GM19328 (cell line): ENCODE results near the gene SCO2.

Experiments used
- ATAC-seq: cut with Tn5 transposase; IDR thresholded peaks from one replicate; pipeline ENCODE4 v1.9.1; 2021; ENCODE audit warnings: mild to moderate bottlenecking, moderate library complexity; ENCODE audit not compliant: unreplicated experiment

Gene SCO2

DNA sequence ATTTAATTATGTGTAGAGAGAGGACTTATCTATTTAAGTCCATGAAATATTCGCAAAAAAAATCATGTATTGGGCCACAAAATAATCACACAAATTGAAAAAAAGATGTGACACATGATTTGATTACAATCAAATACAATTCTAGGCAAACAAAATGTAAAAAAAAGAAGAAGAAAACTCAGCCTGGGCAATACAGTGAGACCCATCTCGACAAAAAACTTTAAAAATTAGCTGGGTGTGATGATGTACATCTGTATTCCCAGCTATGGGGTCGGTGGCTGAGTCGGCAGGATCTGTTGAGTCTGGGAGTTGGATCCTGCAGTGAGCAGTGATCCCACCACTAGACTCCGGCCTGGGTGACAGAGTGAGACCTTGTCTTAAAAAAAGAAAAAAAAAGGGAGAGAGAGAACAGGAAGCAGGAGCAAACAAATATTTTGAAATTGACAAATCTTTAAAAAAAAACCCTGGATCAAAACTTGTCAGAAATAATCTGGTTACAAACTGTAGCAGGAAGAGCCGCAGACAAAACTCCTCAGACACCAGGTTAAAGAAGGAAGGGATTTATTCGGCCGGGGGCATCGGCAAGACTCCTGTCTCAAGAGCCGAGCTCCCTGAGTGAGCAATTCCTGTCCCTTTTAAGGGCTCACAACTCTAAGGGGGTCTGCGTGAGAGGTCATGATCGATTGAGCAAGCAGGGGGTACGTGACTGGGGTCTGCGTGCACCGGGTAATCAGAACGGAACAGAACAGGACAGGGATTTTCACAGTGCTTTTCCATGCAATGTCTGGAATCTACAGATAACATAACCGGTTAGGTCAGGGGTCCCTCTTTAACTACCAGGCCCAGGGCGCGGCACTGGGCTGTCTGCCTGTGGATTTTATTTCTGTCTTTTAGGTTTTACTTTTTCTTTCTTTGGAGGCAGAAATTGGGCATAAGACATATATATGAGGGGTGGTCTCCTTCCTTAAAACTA lies 7.7 kb upstream of the SCO2 start:
- no peak for ATAC-seq

DNA sequence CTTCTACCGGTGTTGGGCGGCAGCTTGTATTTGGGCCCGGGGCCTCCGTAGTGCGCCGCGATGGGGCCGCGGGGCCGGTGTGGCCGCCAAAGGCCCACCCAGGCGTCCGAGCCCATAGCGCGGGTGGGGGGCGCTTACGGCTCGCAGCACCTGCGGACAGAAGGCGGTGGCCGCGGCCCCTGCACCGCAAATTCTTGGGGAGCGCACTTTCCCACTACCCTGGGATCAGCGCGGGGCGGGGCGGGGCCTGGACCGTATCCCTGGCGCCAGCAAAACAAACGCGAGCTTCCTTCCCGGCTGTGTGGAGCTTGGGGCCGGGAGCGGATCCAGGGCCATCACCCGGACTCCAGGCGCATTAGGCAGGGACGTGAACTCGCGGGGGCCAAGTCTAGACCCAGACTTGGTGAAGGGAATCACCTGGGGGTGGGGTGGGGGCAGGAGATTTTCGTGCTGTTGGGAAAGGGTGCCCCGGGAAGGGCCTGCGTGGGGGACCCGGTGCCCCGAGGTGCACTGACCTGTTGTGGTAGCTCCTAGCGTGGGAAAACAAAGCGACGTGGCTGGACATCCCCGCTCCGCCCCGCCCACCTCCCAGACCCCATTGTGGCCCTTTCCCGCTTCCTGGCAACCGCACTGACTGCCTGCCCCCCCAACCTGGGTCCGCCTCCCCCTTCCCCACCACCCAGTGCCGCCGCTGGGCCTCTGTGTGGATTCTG lies 6.7 kb upstream of the SCO2 start:
- no peak for ATAC-seq

DNA sequence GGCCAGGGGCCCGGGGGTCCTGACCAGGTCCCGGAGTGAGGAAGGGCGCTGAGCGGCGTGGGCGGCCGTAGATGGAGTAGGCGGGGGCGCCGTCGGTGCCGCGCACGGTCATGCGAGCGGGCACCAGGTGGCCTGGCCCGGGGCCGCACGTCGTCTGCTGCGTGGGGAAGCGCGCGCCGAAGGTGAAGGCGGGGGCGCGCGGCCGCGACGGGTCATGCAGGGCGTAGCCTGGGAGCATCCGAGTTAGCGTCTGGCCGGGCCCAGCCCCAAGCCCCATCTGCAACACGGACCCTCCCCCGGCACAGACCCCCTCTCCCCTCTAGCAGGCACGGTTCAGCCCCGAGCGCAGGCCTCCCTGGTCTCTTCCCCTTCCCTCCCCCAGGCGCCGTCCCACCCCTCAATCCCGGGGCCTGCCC lies 6.2 kb upstream of the SCO2 start:
- no peak for ATAC-seq

DNA sequence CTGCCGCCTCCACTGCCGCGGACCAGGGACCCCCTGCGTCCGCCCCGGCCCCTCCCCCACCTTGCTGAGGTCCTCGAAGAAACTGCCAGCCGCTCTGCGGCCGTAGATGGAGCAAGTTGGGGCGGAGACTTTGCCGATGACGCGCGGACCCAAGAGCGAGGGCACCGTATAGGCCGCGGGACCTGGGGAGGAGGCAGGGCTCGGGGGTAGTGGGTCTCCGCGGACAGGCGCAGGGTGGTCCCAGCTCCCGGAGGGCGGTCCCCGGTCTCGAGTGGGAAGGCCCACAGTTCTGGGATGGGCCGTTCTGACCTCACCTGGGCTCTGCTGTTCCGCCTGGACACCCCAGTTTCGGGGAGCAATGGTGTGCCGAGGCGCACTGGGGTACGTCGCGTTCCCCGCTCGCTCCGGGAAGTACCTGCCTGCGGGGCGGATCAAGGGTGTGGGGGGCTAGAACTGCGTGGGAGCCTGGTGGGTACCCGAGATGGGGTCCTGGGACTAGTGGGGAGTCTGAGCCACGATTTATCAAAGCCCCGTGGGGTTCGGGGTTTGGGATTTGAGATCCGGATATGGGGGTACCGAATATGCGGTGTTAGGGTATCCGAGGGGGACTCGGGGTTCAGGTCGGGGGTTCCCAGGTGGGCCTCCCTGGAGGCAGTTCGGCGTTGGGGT lies 5.6 kb upstream of the SCO2 start:
- ATAC-seq: no peak

DNA sequence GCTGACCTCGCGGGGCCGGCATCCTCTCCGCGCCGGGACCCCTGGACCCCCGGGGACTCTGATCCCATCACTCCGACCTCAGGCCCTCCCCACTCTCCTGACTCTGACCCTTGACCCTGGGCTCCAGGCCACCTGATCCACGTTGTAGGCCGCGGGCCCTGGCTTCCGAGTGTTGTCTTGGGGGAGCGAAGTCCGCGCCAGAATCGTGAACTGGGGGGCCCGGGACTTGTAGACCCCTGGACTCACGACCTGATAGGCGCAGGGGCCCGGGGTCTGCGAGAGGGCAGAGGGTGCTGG lies 5.1 kb upstream of the SCO2 start:
- ATAC-seq: no peak

DNA sequence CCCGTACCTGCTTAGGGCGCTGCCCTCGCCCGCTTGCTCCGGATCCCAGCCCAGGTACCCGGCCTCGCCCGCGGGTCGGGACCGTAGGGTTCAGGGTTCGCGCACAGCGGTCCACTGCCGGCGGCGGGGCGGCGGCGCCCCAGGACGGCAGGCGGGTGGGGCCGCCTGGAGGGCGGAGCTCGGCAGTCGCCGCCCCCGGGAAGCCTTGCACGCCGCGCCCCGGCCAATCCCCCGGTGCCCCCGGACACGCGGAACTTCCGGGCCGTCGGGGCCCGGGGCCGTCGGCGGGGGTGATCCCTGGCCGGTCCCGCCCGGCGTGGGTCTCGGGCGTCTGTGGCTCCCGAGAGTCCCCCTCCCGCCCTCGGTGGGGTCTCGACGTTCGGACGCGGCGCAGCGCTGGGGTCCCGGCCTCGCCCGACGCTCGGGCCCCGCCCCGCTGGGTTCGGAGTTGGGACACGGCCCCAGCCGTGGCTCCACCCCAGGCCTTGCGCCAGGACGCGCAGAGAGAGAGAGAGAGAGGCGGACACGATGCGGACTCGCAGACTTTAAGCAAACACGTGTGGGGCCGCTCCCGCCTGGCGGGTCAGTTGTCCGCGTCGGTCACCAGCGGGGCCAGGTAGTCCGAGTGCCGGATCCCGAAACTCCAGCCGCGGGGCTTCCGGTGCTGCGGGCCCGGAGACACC lies 4.6 kb upstream of the SCO2 start, which contains the start of gene TYMP:
TSS of gene TYMP (minus strand) at position 116 of the 683 bp plus-strand sequence. CDS start 303 bp downstream, outside the sequence.
- no peak for ATAC-seq

DNA sequence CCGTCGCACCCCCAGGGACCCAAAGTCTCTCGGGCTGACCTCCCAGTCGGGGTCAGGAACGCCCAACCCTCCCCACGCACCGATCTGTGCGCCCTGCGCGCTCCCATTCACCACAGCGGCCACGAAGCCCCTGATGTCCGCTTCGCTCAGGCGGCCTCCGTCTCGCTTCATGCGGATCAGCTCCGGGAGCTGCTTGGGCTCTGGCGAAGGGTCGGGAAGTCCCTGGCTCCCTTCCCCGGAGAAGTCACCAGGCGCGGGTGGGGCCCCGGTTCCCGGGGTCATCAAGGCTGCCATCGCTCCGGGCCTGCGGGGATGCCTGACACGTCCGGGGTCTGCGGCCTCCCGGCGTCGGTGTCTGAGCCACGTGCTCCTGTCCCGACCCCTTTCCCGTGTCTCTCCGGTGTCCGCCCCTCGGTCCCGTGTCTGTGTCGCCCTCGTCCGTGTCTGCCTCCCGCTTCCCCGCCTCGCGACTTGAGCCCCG lies 4.1 kb upstream of the SCO2 start:
- ATAC-seq: no peak

DNA sequence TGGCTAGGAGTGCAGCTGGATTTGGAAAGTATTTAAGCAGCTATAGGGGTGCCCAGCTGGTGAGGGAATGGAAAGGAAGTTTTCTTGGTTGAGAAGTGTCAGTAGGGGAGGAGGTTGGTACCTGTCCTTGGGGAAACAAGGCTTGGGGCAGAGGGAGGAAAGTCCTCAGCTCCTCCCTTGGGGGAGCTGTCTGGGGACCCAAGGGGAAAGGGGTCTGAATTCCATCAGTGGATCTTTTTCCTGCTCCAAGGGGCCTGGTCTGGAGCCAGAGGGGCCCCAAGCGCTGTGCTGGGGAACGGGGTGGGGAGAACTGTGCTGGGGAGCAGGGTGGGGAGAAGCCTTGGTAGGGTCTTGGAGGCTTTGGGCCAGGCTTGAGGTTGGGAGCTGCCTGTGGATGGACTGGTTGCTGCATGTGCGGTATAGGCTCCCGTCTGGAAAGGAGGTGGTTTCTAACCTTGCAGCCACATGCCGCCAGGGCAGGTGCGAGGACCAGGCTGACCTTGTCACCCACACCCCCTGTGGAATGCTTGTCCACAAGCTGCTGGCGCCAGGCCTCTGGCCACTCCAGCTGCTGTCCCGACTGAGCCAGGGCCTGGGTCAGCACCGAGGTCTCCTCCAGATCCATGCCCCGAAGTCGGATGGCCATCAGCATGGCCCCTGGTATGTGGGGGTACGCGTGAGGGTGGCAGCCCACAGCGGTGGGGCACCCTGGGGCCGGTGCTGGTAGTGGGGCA lies 3.5 kb upstream of the SCO2 start:
- no peak for ATAC-seq

DNA sequence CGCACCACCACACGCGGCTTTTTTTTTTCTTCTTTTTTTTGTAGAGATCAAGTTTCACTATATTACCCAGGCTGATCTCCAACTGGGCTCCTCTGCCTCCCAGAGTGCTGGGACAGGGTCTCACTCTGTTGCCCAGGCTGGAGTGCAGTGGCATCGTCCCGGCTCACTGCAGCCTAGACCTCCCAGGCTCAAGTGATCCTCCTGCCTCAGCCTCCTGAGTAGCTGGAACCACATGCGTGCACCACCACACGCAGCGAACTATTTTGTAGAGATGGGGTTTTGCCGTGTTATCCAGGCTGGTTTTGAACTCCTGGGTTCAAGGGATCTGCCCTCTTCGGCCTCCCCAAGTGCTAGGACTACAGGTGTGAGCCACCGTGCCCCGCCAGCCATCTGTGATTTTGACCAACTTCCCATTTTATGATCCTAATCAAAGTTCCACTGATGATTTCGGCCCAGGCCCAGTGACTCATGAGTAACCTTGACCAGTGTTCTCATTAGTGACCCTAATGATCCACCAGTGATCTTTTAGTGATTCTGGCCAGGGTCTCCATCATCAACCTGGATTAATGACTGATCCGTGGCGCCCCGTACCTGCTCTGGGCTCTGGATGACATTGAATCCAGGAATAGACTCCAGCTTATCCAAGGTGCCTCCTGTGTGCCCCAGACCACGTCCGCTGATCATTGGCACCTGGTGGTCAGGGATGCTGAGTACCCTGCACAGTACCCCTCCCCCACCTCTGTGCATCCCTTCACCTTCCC lies 2.7 kb upstream of the SCO2 start:
- no peak for ATAC-seq

DNA sequence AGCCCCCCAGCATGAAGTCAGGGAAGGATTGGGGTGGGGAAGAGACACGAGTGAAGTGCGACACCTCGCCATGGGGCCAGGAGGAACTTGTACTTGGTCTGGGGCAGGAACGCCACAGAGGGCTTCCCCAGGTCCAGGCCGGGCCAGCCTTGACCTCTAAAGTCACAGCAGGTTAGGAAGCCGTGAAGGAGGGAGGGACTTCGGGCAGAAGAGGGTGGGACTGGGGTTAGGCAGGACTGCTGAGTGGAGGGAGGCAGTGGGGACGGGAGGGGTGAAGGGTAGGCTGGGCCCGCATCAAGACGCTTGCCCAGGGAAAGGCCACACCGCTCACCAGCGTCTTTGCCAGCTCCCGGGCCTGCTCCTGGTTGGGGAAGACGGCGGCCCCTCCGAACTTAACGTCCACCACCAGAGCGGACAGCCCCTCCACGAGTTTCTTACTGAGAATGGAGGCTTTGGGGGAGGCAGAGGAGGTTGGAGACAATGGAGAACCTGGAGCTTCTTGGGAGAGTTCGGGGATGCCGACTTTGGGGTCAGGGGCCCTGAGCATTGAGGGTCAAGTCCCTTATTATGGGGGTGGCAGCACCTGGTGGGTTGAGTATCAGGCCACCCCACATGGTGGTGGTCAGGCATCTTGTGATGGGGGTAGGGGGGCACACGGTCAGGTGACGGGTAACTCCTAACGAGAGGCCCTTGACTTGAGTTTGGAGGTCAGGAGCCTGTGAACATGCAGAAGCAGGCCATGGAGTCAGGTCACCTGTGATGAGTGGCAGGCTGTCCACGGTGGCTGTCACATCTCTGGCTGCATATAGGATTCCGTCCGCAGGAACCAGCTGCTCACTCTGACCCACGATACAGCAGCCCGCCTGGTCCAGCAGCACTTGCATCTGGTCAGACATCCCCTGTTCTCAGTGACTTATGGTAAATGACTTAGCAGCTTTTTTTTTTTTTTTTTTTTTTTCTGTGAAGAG lies 1.7 kb upstream of the SCO2 start:
- no peak for ATAC-seq

DNA sequence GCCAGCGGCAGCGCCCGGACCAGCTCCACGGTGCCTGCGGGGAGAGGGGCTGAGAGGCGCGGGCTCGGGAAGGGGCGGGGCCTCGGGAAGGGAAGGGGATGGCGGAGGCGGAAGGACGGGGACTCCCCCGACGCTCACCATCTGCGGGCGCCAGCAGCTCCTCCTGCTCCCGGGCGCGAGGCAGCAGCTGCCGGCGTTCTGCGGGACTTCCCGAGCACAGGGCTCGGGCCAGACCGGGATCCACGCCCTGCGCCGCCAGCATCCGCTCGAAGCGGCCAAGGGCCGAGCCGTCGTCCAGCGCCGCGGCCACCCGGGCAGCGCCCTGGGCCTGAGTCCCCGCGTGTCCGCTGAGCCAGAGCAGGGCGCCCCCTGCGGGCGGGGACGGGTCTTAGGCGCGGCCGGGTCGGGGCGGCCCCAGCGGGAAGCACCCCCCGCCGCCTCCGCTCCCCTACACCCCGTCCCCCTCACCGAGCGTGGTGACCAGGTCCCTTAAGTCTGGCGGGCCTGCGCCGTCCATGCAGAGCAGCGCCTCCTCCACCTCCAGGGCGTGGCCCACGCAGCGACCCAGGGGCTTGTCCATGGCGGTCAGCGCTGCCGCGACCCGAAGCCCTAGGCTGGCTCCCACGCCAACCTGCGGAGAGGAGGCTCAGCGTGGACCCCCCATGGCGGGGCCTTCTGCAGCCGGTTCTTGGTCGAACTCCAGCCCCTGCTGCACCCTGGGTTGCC lies 873 bp upstream of the SCO2 start:
- peak; percentile 24 for ATAC-seq

DNA sequence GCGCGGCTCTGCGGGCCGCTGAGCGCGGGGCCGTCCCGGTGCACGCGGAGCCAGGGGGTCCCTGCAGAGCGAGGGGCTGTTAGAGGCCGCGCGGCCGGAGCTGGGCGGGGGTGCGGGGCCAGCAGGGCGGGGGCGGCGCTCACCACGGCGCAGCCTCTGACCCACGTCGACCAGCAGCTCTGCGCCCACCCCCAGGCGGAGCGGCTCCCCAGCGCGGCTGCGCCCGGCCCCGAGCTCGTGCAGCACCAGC lies 385 bp upstream of the SCO2 start:
- peak; percentile 16 for ATAC-seq

DNA sequence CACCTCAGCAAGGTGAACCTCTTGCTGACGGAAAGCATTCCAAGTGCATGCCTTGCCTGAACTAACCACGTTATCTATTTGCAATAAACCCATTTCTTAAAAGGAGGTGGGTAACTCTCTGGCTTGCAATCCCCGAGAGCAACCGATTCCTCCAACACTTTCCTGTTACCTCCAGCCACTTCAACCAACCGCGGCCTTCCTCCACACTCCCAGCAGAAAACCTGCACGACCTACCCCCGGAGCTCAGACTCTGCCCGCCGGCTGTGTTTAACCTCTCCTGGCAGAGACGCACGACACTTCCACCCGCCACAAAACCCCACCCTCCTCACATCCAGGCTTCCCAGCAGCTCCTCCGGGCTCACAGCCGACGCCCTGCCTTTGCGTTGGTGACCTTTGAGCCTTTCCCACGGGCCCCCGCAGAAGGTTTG lies 708 bp downstream of the SCO2 start:
- no peak for ATAC-seq

DNA sequence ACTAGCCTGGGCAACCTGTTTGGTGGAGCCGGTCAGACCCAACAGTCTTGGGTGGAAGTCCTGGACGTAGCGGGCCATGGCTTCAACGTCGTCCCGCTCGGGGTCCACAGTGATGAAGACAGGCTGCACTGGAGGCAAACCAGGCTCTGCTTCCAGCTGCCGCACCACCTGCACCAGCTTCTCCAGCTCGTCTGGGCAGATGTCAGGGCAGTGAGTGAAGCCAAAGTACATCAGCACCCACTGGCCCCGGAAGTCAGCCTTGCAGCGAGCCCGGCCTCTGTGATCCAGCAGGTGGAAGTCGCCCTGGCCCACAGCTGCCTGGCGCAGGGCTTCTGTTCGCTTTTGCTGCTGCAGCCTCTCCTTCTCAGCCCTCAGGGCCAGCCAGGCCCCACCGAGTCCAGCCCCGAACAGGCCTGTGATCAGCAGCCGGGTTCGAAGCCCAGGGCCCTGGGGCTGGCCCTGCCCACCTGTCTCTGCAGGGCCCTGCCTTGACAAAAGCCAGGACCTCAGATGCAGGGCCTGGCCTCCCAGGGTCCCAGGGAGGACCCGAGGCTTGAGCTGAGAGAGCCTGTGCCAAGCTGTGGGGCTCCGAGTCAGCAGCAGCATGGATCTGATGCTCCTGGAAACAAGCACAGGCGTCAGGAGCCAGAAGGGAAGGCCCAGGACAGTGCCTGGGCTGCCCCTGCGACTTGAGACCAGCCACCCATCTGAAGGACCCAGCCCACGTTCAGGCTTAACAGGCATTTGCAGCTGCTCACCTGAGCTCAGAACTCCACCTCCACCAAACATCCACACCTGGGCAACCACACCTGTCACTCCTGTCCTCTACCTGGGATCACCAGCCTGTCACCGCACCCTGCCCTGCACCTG lies 1.4 kb downstream of the SCO2 start:
- ATAC-seq: no peak

DNA sequence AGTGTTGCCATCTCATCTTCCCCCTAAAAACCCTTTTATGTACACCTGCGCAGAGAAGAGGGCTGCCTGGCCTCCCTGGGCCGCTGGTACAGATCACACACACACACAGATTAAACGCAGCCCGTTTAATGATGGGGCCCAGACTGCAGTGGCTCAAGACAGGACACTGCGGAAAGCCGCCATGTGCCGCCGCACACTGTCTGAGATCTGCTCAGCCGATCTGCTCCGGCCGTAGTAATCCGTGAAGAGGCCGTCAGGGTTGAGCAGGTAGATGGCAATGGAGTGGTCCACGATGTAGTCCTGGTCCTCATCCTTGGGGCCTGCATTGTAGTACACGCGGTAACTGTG lies 2.0 kb downstream of the SCO2 start:
- ATAC-seq: no peak

DNA sequence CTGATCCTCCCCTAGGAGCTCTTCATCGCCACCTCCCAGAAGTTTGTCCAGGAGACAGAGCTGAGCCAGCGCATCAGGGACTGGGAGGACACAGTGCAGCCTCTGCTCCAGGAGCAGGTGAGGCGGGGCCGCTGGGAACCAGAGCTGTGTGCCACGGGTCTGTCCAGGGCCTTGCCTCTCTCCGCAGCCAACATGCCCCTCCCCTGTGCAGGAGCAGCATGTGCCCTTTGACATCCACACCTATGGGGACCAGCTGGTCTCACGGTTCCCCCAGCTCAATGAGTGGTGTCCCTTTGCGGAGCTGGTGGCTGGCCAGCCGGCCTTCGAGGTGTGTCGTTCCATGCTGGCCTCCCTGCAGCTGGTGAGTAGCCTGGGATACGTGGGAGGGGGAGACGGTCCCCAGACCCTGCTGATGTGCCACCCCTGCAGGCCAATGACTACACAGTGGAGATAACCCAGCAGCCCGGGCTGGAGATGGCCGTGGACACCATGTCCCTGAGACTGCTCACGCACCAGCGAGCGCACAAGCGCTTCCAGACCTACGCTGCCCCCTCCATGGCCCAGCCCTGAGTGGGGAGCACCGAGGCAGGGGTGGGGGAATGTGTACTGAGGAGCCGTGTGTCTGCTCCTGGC lies 2.5 kb downstream of the SCO2 start:
- no peak for ATAC-seq
